ENCODE measurements around the gene SRD5A1. TPM values are rescaled to one million over a fixed set of nuclear protein-coding genes. Genes with fewer than 3 reads are reported as not detected.

SRD5A1 gene
- total RNA-seq, 1 donor from 2014 or later: 8.0 TPM

- ATAC-seq (peak; percentile 89), DNase-seq (peak; percentile 98)
- intact Hi-C loops (cut with DNase I): no loop called here
- peaks cover 28% of the 10 kb centered on the region for H3K4me1 ChIP-seq
- no peaks in the 10 kb centered on the region for H3K9me3 ChIP-seq
- H3K27ac ChIP-seq: peak overlapping the region; percentile 96
- H3K36me3 ChIP-seq: no peaks in the 10 kb centered on the region
- H3K27me3 ChIP-seq: no peaks in the 10 kb centered on the region
- TF ChIP-seq CTCF (IDR thresholded peaks at IDR 0.05): peak; percentile 4
- H3K4me3 ChIP-seq: peak overlapping the region; percentile 83
These were observed 79.5 kb downstream of the SRD5A1 start for GRCh38 chr5:6712577-6713273.

- intact Hi-C loops (cut with DNase I): no loop called here
- peak within 1 kb of the TSS; percentile 83 for H3K4me3 ChIP-seq
- H3K4me1 ChIP-seq: peaks cover 37% of the 10 kb centered on the region
- DNase-seq: peak; percentile 75
- H3K9me3 ChIP-seq: no peaks in the 10 kb centered on the region
- no peaks in the 10 kb centered on the region for H3K36me3 ChIP-seq
- no peaks in the 10 kb centered on the region for H3K27me3 ChIP-seq
- no peak for TF ChIP-seq CTCF (IDR thresholded peaks at IDR 0.05)
- ATAC-seq: peak; percentile 1
- peak within 1 kb of the TSS; percentile 96 for H3K27ac ChIP-seq
These were observed 80.3 kb downstream of the SRD5A1 start, which contains the start of gene TENT4A for GRCh38 chr5:6713274-6714225. Gene TENT4A (plus strand): TSS chr5:6713432. CDS start chr5:6713984, 552 bp downstream.

- no peaks in the 10 kb centered on the region for H3K27me3 ChIP-seq
- peak; percentile 76 for DNase-seq
These were observed 81.2 kb downstream of the SRD5A1 start for GRCh38 chr5:6714226-6715041.

GRCh38 chr5:6715271-6715670 is 82.0 kb downstream of the SRD5A1 start:
- Histone ChIP-seq H3K9me3 (no peaks in the 10 kb centered on the region), H3K4me1 (peaks cover 44% of the 10 kb centered on the region), H3K36me3 (no peaks in the 10 kb centered on the region), H3K4me3 (peak overlapping the region; percentile 67), H3K27ac (no peak overlapping the region), H3K27me3 (no peaks in the 10 kb centered on the region)
- DNase-seq (no peak), ATAC-seq (no peak)
- intact Hi-C loops (cut with DNase I): no loop called here
- no peak for TF ChIP-seq CTCF (IDR thresholded peaks at IDR 0.05)

More at GRCh38 chr5:6714226-6715041, 81.2 kb downstream of the SRD5A1 start:
- TF ChIP-seq CTCF (IDR thresholded peaks at IDR 0.05): no peak
- intact Hi-C loops (cut with DNase I): no loop called here
- Histone ChIP-seq H3K36me3 (no peaks in the 10 kb centered on the region), H3K9me3 (no peaks in the 10 kb centered on the region), H3K27ac (peak overlapping the region; percentile 47), H3K4me3 (peak overlapping the region; percentile 67), H3K4me1 (peaks cover 38% of the 10 kb centered on the region)
- peak; percentile 13 for ATAC-seq
